ENCODE data around the gene MAML3. TPM values are rescaled to one million over a fixed set of nuclear protein-coding genes. Genes with fewer than 3 reads are reported as not detected.
A peak's percentile ranks its signal among the peaks of the same experiment; 100 is the strongest.

The MAML3 gene
- total RNA-seq, 1 experiment from 2014 or later: 0.89 TPM

DNA sequence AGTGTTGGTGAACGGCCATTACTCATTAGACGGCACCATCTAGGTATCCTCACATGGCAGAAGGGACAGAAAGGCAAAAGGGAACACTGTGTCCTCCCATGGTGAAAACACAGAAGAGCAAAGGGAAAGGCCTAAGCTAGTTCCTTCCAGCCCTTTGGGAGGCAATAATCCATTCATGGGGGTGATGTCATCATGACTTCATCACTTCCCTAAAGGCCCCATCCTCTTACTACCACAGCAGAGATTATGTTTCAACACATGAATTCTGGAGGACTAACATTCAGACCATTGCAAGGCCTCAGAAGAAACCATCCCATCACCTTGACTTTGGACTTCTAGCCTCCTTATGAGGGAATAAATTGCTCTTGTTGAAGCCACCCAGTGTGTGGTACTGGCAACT lies 250.1 kb downstream of the MAML3 start:
- H3K4me3 Mint-ChIP-seq (ENCODE audit: unreplicated experiment): no peak overlapping the region
- no peak for DNase-seq (ENCODE audit: unreplicated experiment)
- ChIA-PET POLR2A (no interaction called here), CTCF (interaction anchor here (0.6 kb wide), 2 partner anchors 251 to 446 kb away, joined by 3 to 4 read pairs; no protein-coding TSS in a partner anchor)
- TF ChIP-seq, protein P1, sequence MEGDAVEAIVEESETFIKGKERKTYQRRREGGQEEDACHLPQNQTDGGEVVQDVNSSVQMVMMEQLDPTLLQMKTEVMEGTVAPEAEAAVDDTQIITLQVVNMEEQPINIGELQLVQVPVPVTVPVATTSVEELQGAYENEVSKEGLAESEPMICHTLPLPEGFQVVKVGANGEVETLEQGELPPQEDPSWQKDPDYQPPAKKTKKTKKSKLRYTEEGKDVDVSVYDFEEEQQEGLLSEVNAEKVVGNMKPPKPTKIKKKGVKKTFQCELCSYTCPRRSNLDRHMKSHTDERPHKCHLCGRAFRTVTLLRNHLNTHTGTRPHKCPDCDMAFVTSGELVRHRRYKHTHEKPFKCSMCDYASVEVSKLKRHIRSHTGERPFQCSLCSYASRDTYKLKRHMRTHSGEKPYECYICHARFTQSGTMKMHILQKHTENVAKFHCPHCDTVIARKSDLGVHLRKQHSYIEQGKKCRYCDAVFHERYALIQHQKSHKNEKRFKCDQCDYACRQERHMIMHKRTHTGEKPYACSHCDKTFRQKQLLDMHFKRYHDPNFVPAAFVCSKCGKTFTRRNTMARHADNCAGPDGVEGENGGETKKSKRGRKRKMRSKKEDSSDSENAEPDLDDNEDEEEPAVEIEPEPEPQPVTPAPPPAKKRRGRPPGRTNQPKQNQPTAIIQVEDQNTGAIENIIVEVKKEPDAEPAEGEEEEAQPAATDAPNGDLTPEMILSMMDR (IDR thresholded peaks at IDR 0.05; ENCODE audit: unreplicated experiment): no peak
- intact Hi-C loops (cut with micrococcal nuclease): no loop called here
- H3K9me3 Mint-ChIP-seq (ENCODE audit: unreplicated experiment): no peaks in the 10 kb centered on the region
- H3K4me1 Mint-ChIP-seq (ENCODE audit: insufficient read depth, unreplicated experiment): peaks cover 16% of the 10 kb centered on the region
- BruUV-seq (replicated peaks): no TSS peak
- no peaks in the 10 kb centered on the region for H3K27me3 Mint-ChIP-seq (ENCODE audit: insufficient read depth, unreplicated experiment)
- H3K27ac Mint-ChIP-seq (ENCODE audit: low read depth, unreplicated experiment): no peak overlapping the region
- H3K36me3 Mint-ChIP-seq (ENCODE audit: insufficient read depth, unreplicated experiment): no peaks in the 10 kb centered on the region

DNA sequence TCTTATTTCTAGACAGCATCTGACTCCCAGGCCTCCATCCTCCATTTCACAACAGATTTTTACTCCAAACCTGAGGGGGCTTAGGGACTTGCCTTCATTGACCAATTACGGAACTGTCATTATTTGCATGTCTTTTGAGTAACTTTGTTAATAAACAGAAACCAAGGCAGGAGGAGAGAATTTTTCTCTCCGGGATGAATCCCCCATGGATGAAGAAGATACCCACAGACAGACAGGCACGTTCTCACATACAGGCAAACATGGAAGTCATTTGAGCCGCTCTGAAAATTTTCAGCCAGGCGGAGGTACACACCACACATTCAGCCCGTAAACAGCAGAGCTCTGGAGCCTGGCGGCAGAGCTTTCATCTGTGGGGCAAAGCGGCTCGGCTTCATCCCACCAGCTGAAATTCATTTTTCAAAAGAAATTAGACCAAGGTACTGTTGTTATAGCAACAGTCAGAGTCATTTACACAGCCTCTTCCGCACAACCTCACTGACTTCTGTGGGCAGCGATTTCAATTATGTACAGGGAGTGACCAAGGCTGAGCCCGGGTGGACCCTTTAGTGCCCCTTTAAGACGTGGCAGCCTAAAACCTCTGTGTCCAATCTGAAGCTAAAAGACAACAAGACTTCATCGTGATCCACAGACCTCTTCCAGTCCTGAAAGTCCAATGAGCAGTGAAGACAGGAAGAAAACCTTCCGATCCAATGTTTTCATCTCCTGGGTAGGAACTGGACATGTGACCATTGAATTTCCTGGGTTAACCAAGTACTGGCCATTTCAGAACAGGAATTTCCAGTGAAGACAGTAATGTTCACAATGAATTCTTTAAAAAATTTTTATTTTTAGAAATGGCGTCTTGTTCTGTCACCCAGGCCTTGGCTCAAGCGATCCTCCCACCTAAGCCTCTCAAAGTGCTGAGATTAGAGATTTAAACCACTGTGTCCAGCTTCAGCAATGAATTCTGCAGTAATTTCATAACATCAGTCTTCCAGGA lies 251.4 kb downstream of the MAML3 start:
- H3K27ac Mint-ChIP-seq (ENCODE audit: low read depth, unreplicated experiment): no peak overlapping the region
- H3K9me3 Mint-ChIP-seq (ENCODE audit: unreplicated experiment): no peaks in the 10 kb centered on the region
- ChIA-PET POLR2A (interaction anchor here (0.6 to 2.8 kb wide), 5 partner anchors 9 to 251 kb away, joined by 3 to 22 read pairs (median 4); no protein-coding TSS in a partner anchor), CTCF (interaction anchor here (0.6 to 1.5 kb wide), 2 partner anchors 15 to 149 kb away, joined by 3 read pairs; no protein-coding TSS in a partner anchor)
- intact Hi-C loops (cut with micrococcal nuclease): no loop called here
- peaks cover 16% of the 10 kb centered on the region for H3K4me1 Mint-ChIP-seq (ENCODE audit: insufficient read depth, unreplicated experiment)
- no peak for DNase-seq (ENCODE audit: unreplicated experiment)
- TF ChIP-seq, protein P1 (IDR thresholded peaks at IDR 0.05; ENCODE audit: unreplicated experiment): no peak
- no peaks in the 10 kb centered on the region for H3K27me3 Mint-ChIP-seq (ENCODE audit: insufficient read depth, unreplicated experiment)
- H3K36me3 Mint-ChIP-seq (ENCODE audit: insufficient read depth, unreplicated experiment): no peaks in the 10 kb centered on the region
- no TSS peak for BruUV-seq (replicated peaks)
- H3K4me3 Mint-ChIP-seq (ENCODE audit: unreplicated experiment): no peak overlapping the region

DNA sequence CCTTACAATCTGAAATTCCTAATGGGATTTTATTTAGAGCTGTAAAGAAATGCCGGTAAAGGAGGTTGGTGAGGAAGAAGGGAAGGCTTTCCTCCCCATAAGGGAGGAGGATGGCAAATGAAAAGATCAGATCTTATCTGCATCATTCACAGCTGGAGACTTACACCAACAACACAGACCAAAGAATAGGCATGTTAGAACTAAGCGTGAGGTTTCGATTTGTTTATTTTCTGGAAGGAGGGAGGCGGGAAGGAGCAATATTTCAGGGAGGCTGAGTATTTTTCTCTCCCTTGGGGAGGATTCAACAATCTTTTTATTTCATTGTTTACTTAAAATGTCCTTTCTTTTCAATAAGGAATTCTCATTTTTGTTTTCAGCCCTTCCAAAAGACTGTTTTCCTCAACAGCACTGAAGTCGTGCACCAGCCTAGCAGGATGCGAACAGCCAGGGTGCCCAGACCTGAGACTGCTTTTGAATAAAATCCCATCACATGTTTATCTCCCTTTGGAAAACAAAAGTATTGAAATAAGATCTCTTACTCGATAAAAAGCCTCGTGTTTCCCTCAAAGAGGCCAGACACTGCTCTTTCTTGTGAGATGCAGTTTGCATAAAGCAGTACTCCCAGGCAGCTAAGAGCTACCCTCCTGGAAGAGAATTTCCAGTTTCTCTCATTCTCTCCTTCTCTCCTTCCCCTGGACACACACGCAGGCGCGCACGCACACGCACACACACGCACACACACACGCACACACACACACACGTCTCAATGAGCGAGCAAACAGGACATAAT lies 252.3 kb downstream of the MAML3 start:
- intact Hi-C loops (cut with micrococcal nuclease): no loop called here
- Mint-ChIP-seq H3K4me1 (ENCODE audit: insufficient read depth, unreplicated experiment) (peaks cover 16% of the 10 kb centered on the region), H3K36me3 (ENCODE audit: insufficient read depth, unreplicated experiment) (no peaks in the 10 kb centered on the region), H3K4me3 (ENCODE audit: unreplicated experiment) (peak overlapping the region; percentile 13), H3K27me3 (ENCODE audit: insufficient read depth, unreplicated experiment) (no peaks in the 10 kb centered on the region), H3K27ac (ENCODE audit: low read depth, unreplicated experiment) (peak overlapping the region; percentile 36), H3K9me3 (ENCODE audit: unreplicated experiment) (no peaks in the 10 kb centered on the region)
- POLR2A ChIA-PET: interaction anchor here (0.6 to 2.8 kb wide), 9 partner anchors 11 to 283 kb away, joined by 3 to 22 read pairs (median 3); no protein-coding TSS in a partner anchor
- DNase-seq (ENCODE audit: unreplicated experiment): peak; percentile 22
- CTCF ChIA-PET: interaction anchor here (0.6 to 1.5 kb wide), 3 partner anchors 15 to 170 kb away, joined by 3 to 5 read pairs (median 3); no protein-coding TSS in a partner anchor
- no TSS peak for BruUV-seq (replicated peaks)
- TF ChIP-seq, protein P1 (IDR thresholded peaks at IDR 0.05; ENCODE audit: unreplicated experiment): no peak
